ENCODE measurements around the gene ZNF438.

Gene ZNF438

GRCh38 chr10:30873411-30873810, 158.3 kb downstream of the ZNF438 start:
- DNase-seq = no peak

GRCh38 chr10:30870896-30871295, 160.8 kb downstream of the ZNF438 start:
- DNase-seq = no peak

GRCh38 chr10:30869566-30869965, 162.1 kb downstream of the ZNF438 start:
- no peak for DNase-seq

- DNase-seq = peak; percentile 94
Measured at GRCh38 chr10:30868611-30869010, 163.1 kb downstream of the ZNF438 start.

- DNase-seq = no peak
Measured at GRCh38 chr10:30866896-30867295, 164.8 kb downstream of the ZNF438 start.

GRCh38 chr10:30865141-30865926, 166.3 kb downstream of the ZNF438 start:
- no peak for DNase-seq

- DNase-seq = no peak
Measured at GRCh38 chr10:30863516-30864210, 168.0 kb downstream of the ZNF438 start.

GRCh38 chr10:30862486-30862885, 169.2 kb downstream of the ZNF438 start:
- DNase-seq = no peak

- no peak for DNase-seq
Measured at GRCh38 chr10:30861976-30862375, 169.7 kb downstream of the ZNF438 start.

- DNase-seq = no peak
Measured at GRCh38 chr10:30861221-30861620, 170.4 kb downstream of the ZNF438 start.

GRCh38 chr10:30858499-30858898, 173.2 kb downstream of the ZNF438 start:
- DNase-seq = no peak

GRCh38 chr10:30857803-30858202, 173.9 kb downstream of the ZNF438 start:
- DNase-seq = no peak

GRCh38 chr10:30855131-30855530, 176.5 kb downstream of the ZNF438 start:
- DNase-seq = no peak

GRCh38 chr10:30854656-30855055, 177.0 kb downstream of the ZNF438 start:
- DNase-seq = no peak

GRCh38 chr10:30853066-30853465, 178.6 kb downstream of the ZNF438 start:
- DNase-seq = no peak

GRCh38 chr10:30850776-30851175, 180.9 kb downstream of the ZNF438 start:
- no peak for DNase-seq

- no peak for DNase-seq
Measured at GRCh38 chr10:30849231-30850035, 182.2 kb downstream of the ZNF438 start.

- no peak for DNase-seq
Measured at GRCh38 chr10:30848396-30849032, 183.2 kb downstream of the ZNF438 start.

- DNase-seq = no peak
Measured at GRCh38 chr10:30847642-30848041, 184.0 kb downstream of the ZNF438 start.

- no peak for DNase-seq
Measured at GRCh38 chr10:30847199-30847598, 184.5 kb downstream of the ZNF438 start.

- no peak for DNase-seq
Measured at GRCh38 chr10:30846710-30847109, 185.0 kb downstream of the ZNF438 start.

GRCh38 chr10:30842894-30843293, 188.8 kb downstream of the ZNF438 start:
- DNase-seq = no peak

GRCh38 chr10:30842185-30842584, 189.5 kb downstream of the ZNF438 start:
- DNase-seq = no peak
